Activated T-cell treated with anti-CD3 and anti-CD28 coated beads for 48 hours (primary cell): ENCODE measurements around the gene NR2F1-AS1.

Experiments
- DNase-seq: peaks from one replicate; pipeline ENCODE4 v3.0.0-alpha.2; 2020; ENCODE audit warnings: low read depth

Gene NR2F1-AS1

GRCh38 chr5:93589152-93589828 lies 8.3 kb upstream of the NR2F1-AS1 start:
- DNase-seq: no peak

DNA sequence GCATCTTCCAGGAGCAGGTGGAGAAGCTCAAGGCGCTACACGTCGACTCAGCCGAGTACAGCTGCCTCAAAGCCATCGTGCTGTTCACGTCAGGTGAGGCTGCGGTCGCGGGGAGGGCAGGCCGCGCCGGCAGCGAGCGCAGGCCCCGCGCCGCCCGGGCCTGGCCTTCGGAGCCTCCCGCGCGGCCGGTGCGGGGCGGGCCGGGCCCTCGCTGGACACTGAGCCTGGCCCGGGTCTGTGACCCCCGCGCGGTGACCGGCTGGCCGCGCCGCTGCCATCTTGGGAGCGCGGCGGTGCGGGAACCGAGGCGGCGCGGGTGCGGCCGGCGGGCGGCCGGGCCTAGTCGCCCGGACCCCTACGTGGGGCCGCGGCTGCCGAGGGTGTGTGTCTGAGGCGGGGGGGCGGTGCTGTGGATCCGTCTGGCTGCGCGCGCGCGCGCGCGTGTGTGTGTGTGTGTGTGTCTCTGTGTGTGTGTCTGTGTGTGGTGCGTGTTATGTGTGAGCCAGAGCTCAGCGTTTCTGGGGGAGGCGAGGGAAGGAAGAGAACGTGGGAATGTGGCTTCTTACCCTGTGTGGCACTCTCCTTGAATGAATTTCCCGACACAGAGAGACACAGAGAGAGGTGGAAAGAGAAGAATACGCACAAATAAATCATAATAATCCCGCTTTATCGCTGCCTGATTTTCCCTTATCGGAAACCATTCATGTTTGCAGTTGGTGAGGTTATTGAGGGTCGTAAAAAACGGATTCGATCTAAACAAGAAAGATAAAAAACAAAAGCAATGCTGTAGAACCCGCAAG lies 7.5 kb upstream of the NR2F1-AS1 start:
- no peak for DNase-seq

GRCh38 chr5:93587597-93588351 lies 6.8 kb upstream of the NR2F1-AS1 start:
- DNase-seq: no peak

- DNase-seq: no peak
These were observed 5.9 kb upstream of the NR2F1-AS1 start for GRCh38 chr5:93586736-93587596.

DNA sequence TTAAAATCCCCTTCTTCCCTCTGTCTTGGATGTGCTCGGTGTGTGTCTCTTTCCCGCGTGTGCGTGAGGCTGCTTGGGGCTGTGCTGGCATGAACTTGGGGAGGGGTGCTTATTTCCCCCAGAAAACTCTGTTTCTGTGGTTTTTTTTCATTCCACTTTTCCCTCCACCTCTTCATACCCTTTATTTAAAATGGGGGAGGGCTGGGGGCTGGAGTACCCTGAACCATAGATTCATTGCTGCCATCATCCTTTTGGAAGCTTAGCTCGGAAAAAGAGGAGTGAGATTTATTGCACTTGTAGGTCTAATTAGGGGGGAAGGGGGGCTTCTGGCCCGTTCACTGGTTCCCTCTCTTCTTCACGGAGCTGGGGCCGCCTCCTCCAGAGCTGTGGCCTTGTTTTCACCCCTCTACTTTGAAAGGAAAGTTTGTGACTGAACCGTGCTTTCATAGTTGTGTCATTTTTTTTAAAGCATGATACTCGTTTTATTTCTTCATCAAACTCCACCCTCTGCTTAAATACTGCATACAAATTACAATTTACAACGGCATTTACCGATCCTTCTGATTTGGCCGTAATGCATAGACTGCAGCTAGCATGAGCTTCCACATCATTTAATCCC lies 4.9 kb upstream of the NR2F1-AS1 start:
- no peak for DNase-seq

DNA sequence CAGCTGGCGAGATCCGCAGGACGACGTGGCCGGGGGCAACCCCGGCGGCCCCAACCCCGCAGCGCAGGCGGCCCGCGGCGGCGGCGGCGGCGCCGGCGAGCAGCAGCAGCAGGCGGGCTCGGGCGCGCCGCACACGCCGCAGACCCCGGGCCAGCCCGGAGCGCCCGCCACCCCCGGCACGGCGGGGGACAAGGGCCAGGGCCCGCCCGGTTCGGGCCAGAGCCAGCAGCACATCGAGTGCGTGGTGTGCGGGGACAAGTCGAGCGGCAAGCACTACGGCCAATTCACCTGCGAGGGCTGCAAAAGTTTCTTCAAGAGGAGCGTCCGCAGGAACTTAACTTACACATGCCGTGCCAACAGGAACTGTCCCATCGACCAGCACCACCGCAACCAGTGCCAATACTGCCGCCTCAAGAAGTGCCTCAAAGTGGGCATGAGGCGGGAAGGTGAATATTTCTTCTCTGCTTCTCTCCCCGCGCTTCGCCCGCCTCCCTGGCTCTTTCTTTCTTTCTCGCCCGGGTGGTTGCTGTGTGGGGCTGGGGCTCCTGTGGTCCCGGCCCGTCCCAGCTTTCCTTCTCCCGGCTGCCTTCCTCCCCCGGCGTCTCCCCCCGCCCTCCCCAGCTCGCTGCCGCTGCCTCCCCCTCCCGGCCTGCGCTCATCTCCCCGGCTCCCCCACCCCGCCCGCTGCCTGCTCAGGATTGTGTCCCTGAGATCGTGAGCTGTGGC lies 4.2 kb upstream of the NR2F1-AS1 start:
- DNase-seq: no peak

DNA sequence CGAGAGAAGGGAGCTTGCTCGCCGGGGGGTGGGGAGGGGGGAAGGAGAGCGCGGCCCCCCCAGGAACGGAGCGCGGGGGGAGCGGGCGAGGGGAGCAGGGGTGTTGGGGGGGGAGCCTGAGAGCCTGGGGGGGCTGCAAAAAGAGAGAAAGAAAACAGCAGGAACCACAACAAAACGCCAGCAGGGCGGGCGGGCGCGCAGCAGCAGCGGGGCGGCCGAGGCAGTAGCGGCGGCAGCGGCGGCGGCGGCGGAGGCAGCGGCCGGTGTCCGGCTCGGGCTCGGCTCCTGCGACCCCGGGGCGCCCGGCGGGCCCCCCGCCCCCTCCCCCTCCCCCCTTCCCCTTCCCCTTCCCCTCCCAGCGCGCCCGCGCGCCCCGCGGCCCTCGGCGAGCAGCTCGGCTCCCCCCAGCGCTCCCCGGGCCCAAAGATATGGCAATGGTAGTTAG lies 3.6 kb upstream of the NR2F1-AS1 start:
- no peak for DNase-seq

DNA sequence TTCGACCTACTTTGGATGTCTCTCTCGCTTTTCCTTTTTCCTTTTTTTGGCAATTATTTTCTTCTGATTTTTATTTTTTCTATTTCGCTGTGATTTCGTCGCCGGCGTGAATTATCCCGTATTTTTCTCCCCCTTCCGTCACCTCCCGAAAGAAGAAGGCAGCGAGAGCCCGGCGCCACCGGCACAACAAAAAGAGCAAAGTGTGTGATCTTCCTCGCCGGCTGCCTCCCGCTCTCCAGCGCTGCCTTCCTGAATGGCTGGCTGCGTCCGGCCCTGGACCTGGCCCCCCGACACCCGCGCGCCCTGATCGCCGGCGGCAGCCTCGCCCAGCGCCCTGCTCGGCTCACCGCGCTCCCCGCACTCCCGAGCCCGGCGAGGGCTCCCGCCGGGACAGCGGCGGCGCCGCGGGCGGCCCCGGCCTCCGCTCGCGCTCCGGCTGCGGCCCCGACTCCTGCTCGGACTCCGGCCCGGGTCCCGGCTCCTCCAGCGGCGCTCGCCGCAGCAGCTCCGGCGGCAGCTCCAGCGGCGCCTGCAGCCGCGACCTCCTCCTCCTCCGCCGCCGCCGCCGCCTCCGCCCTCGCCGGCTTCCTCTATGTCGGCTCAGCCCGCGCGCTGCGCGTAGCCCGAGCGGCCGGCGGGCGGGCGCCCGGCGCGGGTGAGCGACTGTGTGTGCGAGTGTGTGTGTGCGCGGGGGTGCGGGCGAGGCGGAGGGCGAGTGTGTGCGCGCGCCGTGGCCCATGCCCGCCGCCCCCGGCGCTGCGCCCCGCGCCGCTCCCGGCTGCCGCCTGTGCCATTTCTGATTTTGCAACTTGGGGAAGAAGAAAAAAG lies 3.0 kb upstream of the NR2F1-AS1 start:
- no peak for DNase-seq

DNA sequence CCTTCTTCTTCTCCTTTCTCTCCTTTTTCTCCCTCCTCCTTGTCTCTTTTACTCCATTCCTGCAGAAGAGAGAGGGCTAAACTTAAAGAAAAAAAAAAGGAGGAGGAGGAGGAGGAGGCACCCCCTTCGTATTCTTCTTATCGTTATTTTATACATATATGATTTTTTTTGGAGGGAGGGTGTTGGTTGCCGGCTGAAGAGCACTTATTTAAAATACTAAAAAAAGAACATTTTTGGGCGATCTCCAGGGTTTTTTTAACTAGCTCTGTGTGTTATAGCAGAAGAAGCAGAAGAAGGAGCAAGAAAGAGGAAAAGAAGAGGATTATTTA lies 2.4 kb upstream of the NR2F1-AS1 start:
- DNase-seq: no peak

- DNase-seq: no peak
These were observed 1.8 kb upstream of the NR2F1-AS1 start, which contains the start of gene NR2F1 for GRCh38 chr5:93582677-93583438. TSS of gene NR2F1 (plus strand) at chr5:93583222. CDS start at chr5:93585024, 1,802 bp downstream.

DNA sequence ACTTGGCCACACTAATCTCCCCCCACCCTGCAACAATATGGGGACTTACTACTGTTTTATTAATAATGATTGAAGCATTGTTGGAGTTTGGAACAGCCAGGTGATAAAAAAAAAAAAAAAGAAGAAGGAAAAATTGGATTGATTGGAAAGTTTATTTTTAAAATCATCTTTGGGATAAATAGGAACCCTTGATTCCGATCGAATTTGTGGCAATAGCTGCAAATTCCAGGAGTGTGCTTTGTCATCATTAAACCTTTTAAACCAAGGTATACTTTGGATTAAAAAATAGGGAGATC lies 1.1 kb upstream of the NR2F1-AS1 start:
- no peak for DNase-seq

GRCh38 chr5:93580063-93580926 lies 724 bp downstream of the NR2F1-AS1 start:
- DNase-seq: no peak

- no peak for DNase-seq
These were observed 1.3 kb downstream of the NR2F1-AS1 start for GRCh38 chr5:93579692-93580062.

- no peak for DNase-seq
These were observed 2.0 kb downstream of the NR2F1-AS1 start for GRCh38 chr5:93578813-93579691.

DNA sequence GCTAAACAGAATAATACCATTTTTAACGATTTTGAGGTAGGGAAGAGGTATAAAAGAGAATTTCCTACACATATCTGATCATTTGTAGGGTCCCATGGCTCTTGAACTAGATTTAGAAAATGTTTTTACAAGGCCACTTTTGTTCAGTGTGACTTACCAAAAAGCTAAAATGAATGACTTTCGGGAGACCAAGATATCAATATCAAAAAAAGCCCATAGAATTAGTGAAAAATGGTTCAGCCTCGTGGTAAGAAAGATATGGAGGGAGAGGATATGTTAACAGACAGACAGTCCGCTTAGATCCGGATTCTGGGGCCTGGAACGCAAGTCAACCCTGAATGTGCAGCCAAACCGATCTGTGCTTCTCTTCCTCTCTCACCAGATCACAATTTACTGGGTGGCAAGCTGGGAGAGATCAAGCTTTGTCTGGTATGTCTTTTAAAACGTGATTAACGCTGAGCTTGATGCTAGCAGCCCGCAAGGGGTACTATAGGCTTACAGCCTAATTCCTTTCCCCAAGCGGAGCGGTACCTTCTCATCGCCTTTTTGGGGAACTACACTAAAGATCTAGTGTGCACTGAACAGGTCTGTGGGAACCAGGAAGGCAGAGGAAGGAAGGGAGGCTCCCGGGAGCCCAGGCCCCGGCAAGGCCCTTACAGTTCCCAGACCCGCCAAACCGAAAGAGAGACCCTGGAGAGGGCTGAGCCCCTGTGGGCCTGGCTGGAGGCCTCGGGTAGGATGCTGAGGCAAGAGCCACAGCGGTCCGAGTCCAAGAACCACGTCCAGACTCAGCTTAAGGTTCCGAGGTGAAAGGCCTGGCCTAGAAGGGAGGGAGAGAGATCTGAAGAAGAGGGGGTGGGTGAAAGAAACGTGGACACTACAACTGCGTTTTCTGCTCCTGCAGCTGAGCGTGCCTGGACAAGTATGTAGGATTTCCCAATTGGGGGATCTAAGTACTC lies 2.9 kb downstream of the NR2F1-AS1 start:
- no peak for DNase-seq
